ENCODE results near the gene WWOX. TPM values are rescaled to one million over a fixed set of nuclear protein-coding genes. Genes with fewer than 3 reads are reported as not detected.

Gene WWOX
- total and polyA plus RNA-seq, 2 donors (not counting 3 experiments of a cell fraction or from before 2014, with no cell fraction given) = 6.2 to 12.5 TPM

DNA sequence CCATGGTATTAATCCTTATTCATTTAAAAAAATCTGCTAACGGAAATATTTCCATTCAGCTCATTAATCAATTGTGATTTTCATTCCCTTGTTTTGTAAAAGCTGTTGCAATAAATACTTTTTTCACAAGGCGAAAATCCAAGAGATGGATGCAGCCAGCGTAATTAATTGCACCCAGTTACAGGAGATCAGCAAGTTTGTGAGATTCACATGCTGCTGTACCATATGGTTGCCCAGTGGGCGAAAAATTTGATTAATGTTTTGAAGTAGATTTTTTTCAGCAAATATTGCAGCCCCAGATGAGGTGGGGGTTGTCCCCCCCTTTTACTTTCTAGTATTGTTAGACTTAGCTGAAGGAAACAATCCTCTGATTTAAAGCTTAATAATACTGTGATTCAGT lies 186.6 kb downstream of the WWOX start:
- H3K4me2 ChIP-seq (ENCODE audit: insufficient read depth, low read length) = no peak overlapping the region
- no peaks in the 10 kb centered on the region for H3K4me1 ChIP-seq (ENCODE audit: control insufficient read depth, extremely low read depth, insufficient read depth, low read length)
- POLR2A ChIA-PET = no interaction called here
- CTCF ChIA-PET = no interaction called here
- no peak overlapping the region for H2AFZ ChIP-seq (ENCODE audit: low read depth, low read length)
- no peak overlapping the region for H3K27ac ChIP-seq (ENCODE audit: insufficient read depth, low read depth, low read length)
- H3K9ac ChIP-seq (replicated peaks; ENCODE audit: extremely low read depth, insufficient read depth, low read length) = no peak overlapping the region
- H3K9me3 ChIP-seq (replicated peaks; ENCODE audit: control insufficient read depth, insufficient read depth, low read length) = no peaks in the 10 kb centered on the region
- H3K9me1 ChIP-seq (replicated peaks; ENCODE audit: control insufficient read depth, extremely low read depth, insufficient read depth, low read length) = no peaks in the 10 kb centered on the region
- DNase-seq (ENCODE audit: low read depth, low spot score) (no peak), FAIRE-seq (no peak)
- TF ChIP-seq GATA2 (IDR thresholded peaks at IDR 0.05; ENCODE audit: insufficient read depth, insufficient read length, low read depth, low read length) = no peak
- no peak for TF ChIP-seq EZH2 (IDR thresholded peaks at IDR 0.05; ENCODE audit: borderline replicate concordance, low read depth, low read length, severe bottlenecking)
- no peak for TF ChIP-seq FOS (IDR thresholded peaks at IDR 0.05; ENCODE audit: borderline replicate concordance, insufficient read depth, low read length)
- TF ChIP-seq POLR2AphosphoS5 (IDR thresholded peaks at IDR 0.05; ENCODE audit: insufficient read depth, low read depth, low read length) = no peak
- TF ChIP-seq MYC (IDR thresholded peaks at IDR 0.05; ENCODE audit: low read depth, low read length) = no peak
- TF ChIP-seq POLR2A (IDR thresholded peaks at IDR 0.05; ENCODE audit: low read depth, low read length) = no peak
- TF ChIP-seq, protein P1, sequence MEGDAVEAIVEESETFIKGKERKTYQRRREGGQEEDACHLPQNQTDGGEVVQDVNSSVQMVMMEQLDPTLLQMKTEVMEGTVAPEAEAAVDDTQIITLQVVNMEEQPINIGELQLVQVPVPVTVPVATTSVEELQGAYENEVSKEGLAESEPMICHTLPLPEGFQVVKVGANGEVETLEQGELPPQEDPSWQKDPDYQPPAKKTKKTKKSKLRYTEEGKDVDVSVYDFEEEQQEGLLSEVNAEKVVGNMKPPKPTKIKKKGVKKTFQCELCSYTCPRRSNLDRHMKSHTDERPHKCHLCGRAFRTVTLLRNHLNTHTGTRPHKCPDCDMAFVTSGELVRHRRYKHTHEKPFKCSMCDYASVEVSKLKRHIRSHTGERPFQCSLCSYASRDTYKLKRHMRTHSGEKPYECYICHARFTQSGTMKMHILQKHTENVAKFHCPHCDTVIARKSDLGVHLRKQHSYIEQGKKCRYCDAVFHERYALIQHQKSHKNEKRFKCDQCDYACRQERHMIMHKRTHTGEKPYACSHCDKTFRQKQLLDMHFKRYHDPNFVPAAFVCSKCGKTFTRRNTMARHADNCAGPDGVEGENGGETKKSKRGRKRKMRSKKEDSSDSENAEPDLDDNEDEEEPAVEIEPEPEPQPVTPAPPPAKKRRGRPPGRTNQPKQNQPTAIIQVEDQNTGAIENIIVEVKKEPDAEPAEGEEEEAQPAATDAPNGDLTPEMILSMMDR (IDR thresholded peaks at IDR 0.05; ENCODE audit: extremely low read depth in 1 of 2, insufficient read depth in 1 of 2, low read depth in 1 of 2, low read length in 2 of 2) = no peak
- TF ChIP-seq, protein P2, sequence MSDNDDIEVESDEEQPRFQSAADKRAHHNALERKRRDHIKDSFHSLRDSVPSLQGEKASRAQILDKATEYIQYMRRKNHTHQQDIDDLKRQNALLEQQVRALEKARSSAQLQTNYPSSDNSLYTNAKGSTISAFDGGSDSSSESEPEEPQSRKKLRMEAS (IDR thresholded peaks at IDR 0.05; ENCODE audit: insufficient read depth, insufficient read length) = no peak
- TF ChIP-seq JUN (IDR thresholded peaks at IDR 0.05; ENCODE audit: borderline replicate concordance, insufficient read depth, insufficient read length, low read depth) = no peak
- dilution Hi-C loops (cut with MboI; ENCODE audit: extremely low pct_ligation_motif_present, low sequenced_read_pairs) (no loop called here), intact Hi-C loops (cut with micrococcal nuclease) (no loop called here)
- no peaks in the 10 kb centered on the region for H3K36me3 ChIP-seq (ENCODE audit: control insufficient read depth in 2 of 2, extremely low read depth in 1 of 2, insufficient read depth in 2 of 2, low read length in 2 of 2)
- H4K20me1 ChIP-seq (replicated peaks; ENCODE audit: control insufficient read depth, extremely low read depth, insufficient read depth, low read length) = no peaks in the 10 kb centered on the region
- H3K79me2 ChIP-seq (ENCODE audit: control insufficient read depth, insufficient read depth, low read length) = no peaks in the 10 kb centered on the region
- H3K4me3 ChIP-seq (replicated peaks in 1 of 3; ENCODE audit: insufficient read depth in 1 of 3, low read depth in 1 of 3, low read length in 3 of 3) = no peak overlapping the region
- BruUV-seq (replicated peaks) = no TSS peak
- H3K27me3 ChIP-seq (ENCODE audit: control insufficient read depth in 2 of 2, insufficient read depth in 2 of 2, low read length in 2 of 2) = no peaks in the 10 kb centered on the region
